Pons (tissue), 1 donor: ENCODE measurements around the gene ZNF132.
A peak's percentile ranks its signal among the peaks of the same experiment; 100 is the strongest.
"Not testable (repeated sequence)": the region's sequence is repeated elsewhere in the genome, so short reads cannot be mapped to it uniquely, and the experiment has no call there.

Source experiments
- DNase-seq: peaks from one replicate; pipeline ENCODE4 v3.0.0-alpha.2; 2016; ENCODE audit warnings: low spot score

ZNF132 gene

DNA sequence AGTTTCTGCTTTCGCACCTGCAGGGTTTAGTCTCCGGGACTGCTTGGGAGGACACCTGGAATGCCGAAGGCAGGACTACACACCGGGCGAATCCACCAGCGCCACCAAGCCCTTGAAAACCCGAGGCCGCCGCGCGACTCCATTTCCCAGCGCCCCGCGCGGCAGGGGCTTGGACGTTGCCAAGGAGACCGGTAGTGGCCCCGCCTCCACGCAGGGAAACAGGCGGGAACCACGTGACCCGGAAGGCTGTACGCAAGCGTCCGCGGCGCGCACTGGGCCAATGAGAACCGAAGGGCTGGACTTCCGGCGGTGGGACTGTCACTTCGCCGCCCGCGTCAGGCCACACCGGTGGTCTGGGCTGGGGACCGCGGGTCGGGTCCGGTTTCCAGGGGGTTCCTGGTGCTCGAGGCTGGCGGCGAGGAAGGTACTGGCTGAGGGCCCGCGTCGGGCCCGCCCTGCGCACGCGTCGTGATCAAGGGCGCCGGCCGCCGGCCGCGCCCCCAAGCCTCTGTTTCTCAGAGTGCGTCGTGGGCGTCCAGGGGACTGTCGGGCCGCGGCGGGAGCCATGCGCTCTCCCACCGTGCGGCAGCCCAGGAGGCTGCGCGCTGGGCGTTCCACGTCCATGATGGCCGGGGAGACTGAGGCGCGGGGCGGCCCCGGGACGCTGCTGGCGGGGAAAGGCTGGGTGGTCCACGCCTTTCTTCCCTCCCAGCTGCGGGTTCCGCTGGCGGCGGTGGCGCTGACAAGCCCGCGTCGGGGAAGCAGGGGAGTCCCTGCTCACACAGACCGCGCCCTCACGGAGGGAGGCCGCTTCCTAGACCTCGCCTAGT, 27.0 kb upstream of the ZNF132 start, which contains the start of gene ZNF324:
ZNF324 (plus strand) TSS at position 321 of the 830 bp plus-strand sequence. CDS start 2,106 bp downstream, outside the sequence.
- DNase-seq = peak; percentile 96

DNA sequence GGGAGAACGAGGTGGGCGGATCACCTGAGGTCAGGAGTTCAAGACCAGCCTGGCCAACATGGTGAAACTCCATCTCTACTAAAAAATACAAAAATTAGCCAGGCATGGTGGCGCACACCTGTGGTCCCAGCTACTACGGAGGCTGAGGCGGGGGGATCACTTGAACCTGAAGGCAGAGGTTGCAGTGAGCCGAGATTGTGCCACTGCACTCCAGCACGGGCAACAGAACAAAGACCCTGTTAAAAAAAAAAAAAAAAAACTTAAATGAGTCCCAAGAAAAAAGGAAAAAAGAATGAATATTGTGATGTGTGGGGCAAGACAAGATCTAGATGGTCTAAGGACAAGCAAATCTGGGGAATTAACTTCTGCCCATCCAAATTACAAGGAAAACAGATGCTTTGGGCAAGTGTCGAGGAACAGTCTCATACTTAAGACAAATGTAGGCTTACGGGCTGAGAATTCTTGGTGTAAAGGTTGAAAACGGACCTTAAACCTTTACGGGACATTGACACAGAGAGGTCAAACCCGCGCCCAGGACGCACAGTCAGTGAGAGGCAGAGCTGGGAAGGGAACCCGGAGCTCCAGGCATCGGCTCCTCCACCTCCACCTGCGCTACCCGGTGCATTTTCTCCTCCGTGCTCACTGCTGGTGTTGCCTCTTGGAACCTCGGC, 26.3 kb upstream of the ZNF132 start:
- no peak for DNase-seq

DNA sequence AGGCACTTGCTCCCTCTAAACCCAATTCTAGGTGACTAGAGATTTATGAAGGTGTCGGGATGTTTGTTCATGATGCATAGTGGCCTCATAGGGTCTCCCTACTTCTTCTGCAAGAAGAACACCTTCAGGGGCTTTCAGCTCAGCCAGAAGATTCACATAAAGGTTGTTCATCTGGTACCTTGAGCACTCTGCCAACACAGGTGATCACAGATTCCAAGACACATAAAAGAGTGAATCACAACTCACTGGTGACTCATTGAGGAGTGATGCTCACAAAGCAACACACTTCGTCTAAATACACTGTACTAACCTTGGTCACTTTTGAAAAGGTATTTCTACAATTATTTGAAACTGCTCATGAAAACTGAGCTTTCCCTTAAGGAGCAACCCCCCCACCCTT, 20.1 kb upstream of the ZNF132 start:
- no peak for DNase-seq

DNA sequence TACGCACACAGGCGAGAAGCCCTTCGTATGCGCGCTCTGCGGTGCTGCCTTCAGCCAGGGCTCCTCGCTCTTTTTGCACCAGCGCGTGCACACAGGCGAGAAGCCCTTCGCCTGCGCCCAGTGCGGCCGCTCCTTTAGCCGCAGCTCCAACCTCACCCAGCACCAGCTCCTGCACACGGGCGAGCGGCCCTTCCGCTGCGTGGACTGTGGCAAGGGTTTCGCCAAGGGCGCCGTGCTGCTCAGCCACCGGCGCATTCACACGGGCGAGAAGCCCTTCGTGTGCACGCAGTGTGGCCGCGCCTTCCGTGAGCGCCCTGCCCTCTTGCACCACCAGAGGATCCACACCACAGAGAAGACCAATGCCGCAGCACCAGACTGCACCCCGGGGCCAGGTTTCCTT, 16.2 kb upstream of the ZNF132 start:
- DNase-seq = no peak

- DNase-seq = no peak
Measured at GRCh38 chr19:58455306-58455705, 15.4 kb upstream of the ZNF132 start.

- DNase-seq = no peak
Measured at GRCh38 chr19:58453743-58454142, 13.8 kb upstream of the ZNF132 start.

DNA sequence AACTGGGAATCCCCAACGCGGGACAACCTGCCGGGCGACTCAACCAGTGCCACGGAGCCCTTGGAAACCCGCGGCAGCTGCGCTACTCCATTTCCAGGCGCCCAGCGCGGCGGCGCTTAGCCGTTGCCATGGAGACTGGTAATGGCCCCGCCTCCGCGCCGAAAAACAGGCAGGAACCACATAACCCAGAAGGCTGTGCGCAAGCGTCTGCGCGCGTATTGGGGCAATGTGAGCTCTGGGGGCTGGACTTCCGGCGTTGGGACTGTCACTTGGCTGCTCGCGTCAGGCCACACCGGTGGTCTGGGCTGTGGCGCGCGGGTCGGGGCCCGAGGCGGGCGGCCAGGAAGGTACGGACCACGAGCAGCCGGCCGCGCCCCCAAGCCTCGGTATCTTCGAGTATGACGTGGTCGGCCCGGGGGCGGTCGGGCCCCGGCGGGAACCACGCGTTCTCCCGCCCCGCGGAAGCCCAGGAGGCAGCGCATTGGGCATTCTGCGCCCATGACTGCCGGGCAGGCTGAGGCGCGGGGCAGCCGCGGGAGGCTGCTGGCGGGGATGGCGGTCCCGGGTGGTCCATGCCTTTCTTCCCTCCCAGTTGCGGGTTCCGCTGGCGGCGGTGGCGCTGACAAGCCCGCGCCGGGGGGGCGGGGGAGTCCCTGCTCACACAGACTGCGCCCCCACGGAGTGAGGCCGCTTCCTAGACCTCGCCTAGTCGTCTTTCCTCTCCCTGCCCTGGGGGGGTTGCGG, 11.6 kb upstream of the ZNF132 start, which contains the start of gene ZNF324B:
ZNF324B (plus strand) TSS at position 265 of the 744 bp plus-strand sequence. CDS start 2,080 bp downstream, outside the sequence.
- peak; percentile 98 for DNase-seq

DNA sequence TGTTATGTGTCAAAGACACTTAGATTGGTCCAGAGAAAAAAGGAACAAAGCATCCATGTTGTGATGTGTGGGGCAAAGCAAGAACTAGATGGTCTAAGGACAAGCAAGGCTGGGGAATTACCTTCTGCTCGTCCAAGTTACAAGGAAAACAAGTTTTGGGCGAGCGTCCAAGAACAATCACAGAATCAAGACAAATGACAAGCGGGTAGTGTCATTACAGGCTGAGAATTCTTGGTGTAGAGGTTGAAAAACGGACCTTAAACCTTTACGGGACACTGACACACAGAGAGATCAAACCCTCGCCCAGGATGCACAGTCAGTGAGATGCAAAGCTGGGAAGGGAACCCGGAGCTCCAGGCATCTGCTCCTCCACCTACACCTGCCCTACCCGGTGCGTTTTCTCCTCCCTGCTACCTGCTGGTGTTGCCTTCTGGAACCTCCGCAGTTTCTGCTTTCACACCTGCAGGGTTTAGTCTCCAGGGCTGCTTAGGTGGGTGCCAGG, 11.0 kb upstream of the ZNF132 start:
- DNase-seq = no peak

DNA sequence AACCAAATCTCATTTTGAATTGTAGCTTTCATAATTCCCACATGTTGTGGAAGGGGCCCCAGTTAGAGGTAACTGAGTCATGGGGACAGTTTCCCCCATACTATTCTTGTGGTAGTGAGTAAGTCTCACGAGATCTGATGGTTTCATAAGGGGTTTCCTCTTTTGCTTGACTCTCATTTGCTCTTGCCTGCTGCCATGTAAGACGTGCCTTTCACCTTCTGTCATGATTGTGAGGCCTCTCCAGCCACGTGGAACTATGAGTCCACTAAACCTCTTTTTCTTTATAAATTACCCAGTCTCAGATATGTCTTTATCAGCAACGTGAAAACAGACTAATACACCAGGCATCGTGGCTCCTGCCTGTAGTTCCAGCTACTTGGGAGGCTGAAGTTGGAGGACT, 10.0 kb upstream of the ZNF132 start:
- not testable (repeated sequence) for DNase-seq

- not testable (repeated sequence) for DNase-seq
Measured at GRCh38 chr19:58448860-58449259, 8.9 kb upstream of the ZNF132 start.

DNA sequence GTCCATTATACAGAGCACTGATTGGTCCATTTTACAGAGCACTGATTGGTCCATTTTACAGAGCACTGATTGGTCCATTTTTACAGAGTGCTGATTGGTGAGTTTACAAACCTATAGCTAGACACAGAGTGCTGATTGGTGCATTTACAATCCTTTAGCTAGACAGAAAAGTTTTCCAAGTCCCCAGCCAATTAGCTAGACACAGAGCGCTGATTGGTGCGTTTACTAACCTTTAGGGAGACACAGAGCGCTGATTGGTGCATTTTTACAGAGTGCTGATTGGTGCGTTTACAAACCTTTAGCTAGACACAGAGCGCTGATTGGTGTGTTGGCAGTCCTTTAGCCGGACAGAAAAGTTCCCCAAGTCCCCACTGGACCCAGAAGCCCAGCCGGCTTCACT, 3.0 kb upstream of the ZNF132 start:
- DNase-seq = not testable (repeated sequence)

- DNase-seq = no peak
Measured at GRCh38 chr19:58440556-58440955, 603 bp upstream of the ZNF132 start.

- no peak for DNase-seq
Measured at GRCh38 chr19:58434217-58434616, 5.7 kb downstream of the ZNF132 start.

- DNase-seq = no peak
Measured at GRCh38 chr19:58429745-58430144, 10.2 kb downstream of the ZNF132 start.

GRCh38 chr19:58428617-58429016, 11.3 kb downstream of the ZNF132 start:
- DNase-seq = no peak

- DNase-seq = no peak
Measured at GRCh38 chr19:58417071-58417470, 22.9 kb downstream of the ZNF132 start.

DNA sequence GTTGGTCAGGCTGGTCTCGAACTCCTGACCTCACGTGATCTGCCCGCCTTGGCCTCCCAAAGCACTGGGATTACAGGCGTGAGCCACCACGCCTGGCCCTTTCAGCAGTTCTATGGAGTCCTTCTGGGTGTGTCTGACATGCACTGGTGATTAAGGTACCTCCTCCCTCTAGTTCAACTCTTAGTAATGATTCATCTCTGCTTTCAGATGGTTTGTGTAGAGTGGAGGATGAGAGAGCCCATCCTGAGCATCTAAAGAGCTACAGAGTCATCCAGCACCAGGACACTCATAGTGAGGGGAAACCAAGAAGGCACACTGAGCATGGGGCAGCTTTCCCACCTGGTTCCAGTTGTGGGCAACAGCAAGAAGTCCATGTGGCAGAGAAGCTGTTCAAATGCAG, 23.3 kb downstream of the ZNF132 start:
- DNase-seq = no peak

- DNase-seq = no peak
Measured at GRCh38 chr19:58409010-58409790, 30.8 kb downstream of the ZNF132 start.

GRCh38 chr19:58408152-58409009, 31.6 kb downstream of the ZNF132 start, which contains the start of gene ZNF584:
Gene ZNF584 (plus strand): TSS chr19:58408649. CDS start chr19:58409148, 499 bp downstream.
- DNase-seq = peak; percentile 97

GRCh38 chr19:58407658-58408151, 32.2 kb downstream of the ZNF132 start:
- DNase-seq = no peak
